Kidney glomerular epithelial cell (primary cell): Measurements from ENCODE around the gene FSD2.
"Not testable (repeated sequence)": the region's sequence is repeated elsewhere in the genome, so short reads cannot be mapped to it uniquely, and the experiment has no call there.

Source experiments
- DNase-seq: peaks from one replicate; lab custom pipeline; 2025; lab: John Stamatoyannopoulos, UW

Gene FSD2

GRCh38 chr15:82737975-82738374 lies 67.9 kb downstream of the FSD2 start:
- no peak for DNase-seq

GRCh38 chr15:82731527-82731926 lies 74.3 kb downstream of the FSD2 start:
- DNase-seq: no peak

GRCh38 chr15:82730022-82730530 lies 75.8 kb downstream of the FSD2 start:
- DNase-seq: no peak

GRCh38 chr15:82726816-82727215 lies 79.1 kb downstream of the FSD2 start:
- no peak for DNase-seq

- DNase-seq: no peak
Measured at GRCh38 chr15:82715003-82715402, 90.9 kb downstream of the FSD2 start.

- no peak for DNase-seq
Measured at GRCh38 chr15:82714016-82714415, 91.9 kb downstream of the FSD2 start.

- DNase-seq: no peak
Measured at GRCh38 chr15:82712036-82712435, 93.8 kb downstream of the FSD2 start.

GRCh38 chr15:82710926-82711490 lies 94.9 kb downstream of the FSD2 start:
- DNase-seq: no peak

- no peak for DNase-seq
Measured at GRCh38 chr15:82710208-82710555, 95.7 kb downstream of the FSD2 start.

GRCh38 chr15:82709421-82710207 lies 96.3 kb downstream of the FSD2 start, which contains the start of gene AP3B2:
Gene AP3B2, minus strand, starts transcription at chr15:82709875. Its CDS starts 169 bp downstream, at chr15:82709706.
- DNase-seq: peak; percentile 61

GRCh38 chr15:82709081-82709420 lies 96.8 kb downstream of the FSD2 start:
- no peak for DNase-seq

GRCh38 chr15:82705856-82706255 lies 100.0 kb downstream of the FSD2 start:
- DNase-seq: not testable (repeated sequence)
